ENCODE measurements around the gene DNM3. TPM values are rescaled to one million over a fixed set of nuclear protein-coding genes. Genes with fewer than 3 reads are reported as not detected.

The DNM3 gene
- polyA plus RNA-seq, 1 donor (not counting 4 experiments of a cell fraction or from before 2014, with no cell fraction given): 2.0 TPM

- dilution Hi-C loops (cut with MboI; ENCODE audit: extremely low pct_ligation_motif_present, low sequenced_read_pairs): no loop called here
- Histone ChIP-seq H3K4me1 (ENCODE audit: control insufficient read depth, extremely low read depth, insufficient read depth, low read length) (no peaks in the 10 kb centered on the region), H3K9ac (ENCODE audit: control insufficient read depth, extremely low read depth, insufficient read depth, low read length) (no peak overlapping the region), H3K36me3 (ENCODE audit: control insufficient read depth in 2 of 2, extremely low read depth in 1 of 2, insufficient read depth in 2 of 2, low read length in 2 of 2) (no peaks in the 10 kb centered on the region), H3K27ac (ENCODE audit: control insufficient read depth, insufficient read depth, low read length) (no peak overlapping the region), H2AFZ (ENCODE audit: control insufficient read depth, low read length) (no peak overlapping the region), H3K79me2 (ENCODE audit: control insufficient read depth, insufficient read depth, low read length) (no peaks in the 10 kb centered on the region), H3K27me3 (ENCODE audit: control insufficient read depth, extremely low read depth, insufficient read depth, low read length) (no peaks in the 10 kb centered on the region), H3K9me1 (ENCODE audit: control insufficient read depth, extremely low read depth, insufficient read depth, low read length) (no peaks in the 10 kb centered on the region), H4K20me1 (ENCODE audit: control insufficient read depth, extremely low read depth, insufficient read depth, low read length) (no peaks in the 10 kb centered on the region), H3K4me2 (ENCODE audit: control insufficient read depth, extremely low read depth, insufficient read depth, low read depth, low read length) (no peak overlapping the region), H3K9me3 (ENCODE audit: control insufficient read depth, low read depth, low read length) (no peaks in the 10 kb centered on the region), H3K4me3 (ENCODE audit: control insufficient read depth in 2 of 3, extremely low read depth in 1 of 3, insufficient read depth in 2 of 3, low read depth in 1 of 3, low read length in 3 of 3) (no peak overlapping the region)
- TF ChIP-seq CTCF (optimal IDR thresholded peaks at IDR 0.05 in 1 of 3, IDR thresholded peaks at IDR 0.05 in 1 of 3, conservative IDR thresholded peaks at IDR 0.05 in 1 of 3; ENCODE audit: extremely low read depth in 1 of 3, insufficient read depth in 2 of 3, low read length in 3 of 3) (no peak), EZH2 (IDR thresholded peaks at IDR 0.05; ENCODE audit: low read length) (no peak)
- DNase-seq (ENCODE audit: low read depth, low spot score) (no peak), FAIRE-seq (no peak)
Measured at GRCh38 chr1:171972846-171973245, 131.5 kb downstream of the DNM3 start.

GRCh38 chr1:171973421-171973820, 132.1 kb downstream of the DNM3 start:
- H3K9ac ChIP-seq (ENCODE audit: control insufficient read depth, extremely low read depth, insufficient read depth, low read length): no peak overlapping the region
- FAIRE-seq: no peak
- H3K27me3 ChIP-seq (ENCODE audit: control insufficient read depth, extremely low read depth, insufficient read depth, low read length): no peaks in the 10 kb centered on the region
- H3K9me3 ChIP-seq (ENCODE audit: control insufficient read depth, low read depth, low read length): no peaks in the 10 kb centered on the region
- no peak for TF ChIP-seq EZH2 (IDR thresholded peaks at IDR 0.05; ENCODE audit: low read length)
- TF ChIP-seq CTCF (optimal IDR thresholded peaks at IDR 0.05 in 1 of 3, IDR thresholded peaks at IDR 0.05 in 1 of 3, conservative IDR thresholded peaks at IDR 0.05 in 1 of 3; ENCODE audit: extremely low read depth in 1 of 3, insufficient read depth in 2 of 3, low read length in 3 of 3): no peak
- no peaks in the 10 kb centered on the region for H3K36me3 ChIP-seq (ENCODE audit: control insufficient read depth in 2 of 2, extremely low read depth in 1 of 2, insufficient read depth in 2 of 2, low read length in 2 of 2)
- H2AFZ ChIP-seq (ENCODE audit: control insufficient read depth, low read length): no peak overlapping the region
- no peaks in the 10 kb centered on the region for H3K9me1 ChIP-seq (ENCODE audit: control insufficient read depth, extremely low read depth, insufficient read depth, low read length)
- no peaks in the 10 kb centered on the region for H3K79me2 ChIP-seq (ENCODE audit: control insufficient read depth, insufficient read depth, low read length)
- H3K4me3 ChIP-seq (ENCODE audit: control insufficient read depth in 2 of 3, extremely low read depth in 1 of 3, insufficient read depth in 2 of 3, low read depth in 1 of 3, low read length in 3 of 3): no peak overlapping the region
- DNase-seq (ENCODE audit: low read depth, low spot score): no peak
- dilution Hi-C loops (cut with MboI; ENCODE audit: extremely low pct_ligation_motif_present, low sequenced_read_pairs): no loop called here
- no peaks in the 10 kb centered on the region for H3K4me1 ChIP-seq (ENCODE audit: control insufficient read depth, extremely low read depth, insufficient read depth, low read length)
- no peaks in the 10 kb centered on the region for H4K20me1 ChIP-seq (ENCODE audit: control insufficient read depth, extremely low read depth, insufficient read depth, low read length)
- no peak overlapping the region for H3K27ac ChIP-seq (ENCODE audit: control insufficient read depth, insufficient read depth, low read length)
- H3K4me2 ChIP-seq (ENCODE audit: control insufficient read depth, extremely low read depth, insufficient read depth, low read depth, low read length): no peak overlapping the region
